Gastrocnemius medialis (tissue), 4 donors: ENCODE results near the gene MCF2L2. TPM values are rescaled to one million over a fixed set of nuclear protein-coding genes. Genes with fewer than 3 reads are reported as not detected.

Experiments
- ATAC-seq, 2 donors: fragments of 150-250 bp; one replicate each; pipeline ENCODE4 v1.9.1; 2016
- DNase-seq, 2 donors: peaks; one replicate each; pipeline ENCODE4 v3.0.0-alpha.2; 2019
- H3K27ac ChIP-seq, 4 donors: fragments of 200-600 bp; sonication (generic); 1 replicate in 1 of 4; 2 replicates in 3 of 4; pipeline ENCODE4 v1.5.1; 2016 to 2018; ENCODE audit warnings: mild to moderate bottlenecking in 2 of 4, moderate library complexity in 1 of 4
- H3K27me3 ChIP-seq, 3 donors: fragments of 200-600 bp; sonication (generic) in 2 of 3; 1 replicate in 1 of 3; 2 replicates in 2 of 3; pipeline versions ENCODE4 v1.5.1 to v1.6.0; 2016 to 2019; ENCODE audit warnings: mild to moderate bottlenecking in 1 of 3, moderate library complexity in 1 of 3
- H3K36me3 ChIP-seq, 2 donors: fragments of 200-600 bp; sonication (generic) in 1 of 2; one replicate each; pipeline ENCODE4 v1.5.1; 2017 to 2018
- H3K4me1 ChIP-seq, 2 donors: fragments of 200-600 bp; sonication (generic) in 1 of 2; one replicate each; pipeline ENCODE4 v1.5.1; 2016 to 2017; ENCODE audit warnings: mild to moderate bottlenecking in 2 of 2
- H3K4me3 ChIP-seq, 4 donors: fragments of 200-600 bp; sonication (generic) in 3 of 4; 1 replicate in 1 of 4; 2 replicates in 3 of 4; pipeline ENCODE4 v1.5.1; 2016 to 2019; ENCODE audit warnings: mild to moderate bottlenecking in 2 of 4
- H3K9me3 ChIP-seq, 3 donors: fragments of 200-600 bp; sonication (generic) in 2 of 3; 1 replicate in 1 of 3; 2 replicates in 2 of 3; pipeline ENCODE4 v1.5.1; 2016 to 2019
- POLR2A ChIP-seq, 2 donors: fragments of 450-650 bp; IDR thresholded peaks; one replicate each; pipeline ENCODE4 v1.6.1; 2017; ENCODE audit warnings: antibody characterized with exemption in 2 of 2, mild to moderate bottlenecking in 2 of 2, moderate library complexity in 2 of 2
- in situ Hi-C, 4 donors: fragments of 200-750 bp; cut with MboI; loops; one replicate each; pipeline versions ENCODE4 v1.15.0 to v1.8.0; 2017; ENCODE audit warnings: low sequenced_read_pairs in 4 of 4
- intact Hi-C: fragments of 100-400 bp; cut with DNase I; formaldehyde crosslinking; loops from one replicate; pipeline ENCODE4 v1.15.1; 2023; ENCODE audit warnings: low total_unique reads
- total RNA-seq, 4 donors: library from RNA; depleted of rRNA; stranded (reverse); fragments of >200 nt; gene quantifications; one replicate each; pipeline versions ENCODE4 v1.1.0 to v1.2.3, GENCODE V29; 2016
- TF ChIP-seq, protein P1 (sequence below), 5 experiments: fragments of 450-650 bp in 3 of 5; fragments of 200-600 bp in 2 of 5; sonication (generic) in 2 of 5; IDR thresholded peaks in 4 of 5; conservative IDR thresholded peaks in 1 of 5; 1 replicate in 4 of 5; 2 replicates in 1 of 5; pipeline ENCODE4 v1.5.1; 2016 to 2019; ENCODE audit warnings: antibody characterized with exemption in 5 of 5, mild to moderate bottlenecking in 3 of 5, moderate library complexity in 3 of 5

Gene MCF2L2
- total RNA-seq, 4 donors from 2014 or later: 0.27 to 0.61 (median 0.46) TPM

DNA sequence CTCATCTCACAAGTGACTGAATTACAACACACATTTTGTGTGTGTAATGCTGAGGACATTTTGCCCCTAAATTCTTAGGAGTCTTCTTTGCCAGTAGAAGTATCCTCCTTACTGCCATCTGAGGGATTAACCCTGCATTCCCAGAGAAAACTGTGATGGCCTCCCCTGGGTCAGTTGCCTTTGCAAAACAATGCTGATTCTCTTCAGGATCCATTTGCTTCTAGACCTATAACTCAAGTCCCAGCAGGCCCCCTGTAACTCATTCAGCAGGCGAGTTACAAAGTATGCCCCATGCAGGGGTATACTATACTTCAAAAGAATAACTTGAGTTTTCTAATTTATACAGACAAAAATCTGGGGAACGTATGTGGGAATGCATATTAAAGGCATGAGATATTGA lies 6.6 kb upstream of the MCF2L2 start:
- Histone ChIP-seq H3K9me3 (no peaks in the 10 kb centered on the region), H3K4me1 (no peaks in the 10 kb centered on the region), H3K27ac (no peak overlapping the region), H3K36me3 (no peaks in the 10 kb centered on the region), H3K27me3 (no peaks in the 10 kb centered on the region), H3K4me3 (no peak overlapping the region)
- TF ChIP-seq, protein P1, sequence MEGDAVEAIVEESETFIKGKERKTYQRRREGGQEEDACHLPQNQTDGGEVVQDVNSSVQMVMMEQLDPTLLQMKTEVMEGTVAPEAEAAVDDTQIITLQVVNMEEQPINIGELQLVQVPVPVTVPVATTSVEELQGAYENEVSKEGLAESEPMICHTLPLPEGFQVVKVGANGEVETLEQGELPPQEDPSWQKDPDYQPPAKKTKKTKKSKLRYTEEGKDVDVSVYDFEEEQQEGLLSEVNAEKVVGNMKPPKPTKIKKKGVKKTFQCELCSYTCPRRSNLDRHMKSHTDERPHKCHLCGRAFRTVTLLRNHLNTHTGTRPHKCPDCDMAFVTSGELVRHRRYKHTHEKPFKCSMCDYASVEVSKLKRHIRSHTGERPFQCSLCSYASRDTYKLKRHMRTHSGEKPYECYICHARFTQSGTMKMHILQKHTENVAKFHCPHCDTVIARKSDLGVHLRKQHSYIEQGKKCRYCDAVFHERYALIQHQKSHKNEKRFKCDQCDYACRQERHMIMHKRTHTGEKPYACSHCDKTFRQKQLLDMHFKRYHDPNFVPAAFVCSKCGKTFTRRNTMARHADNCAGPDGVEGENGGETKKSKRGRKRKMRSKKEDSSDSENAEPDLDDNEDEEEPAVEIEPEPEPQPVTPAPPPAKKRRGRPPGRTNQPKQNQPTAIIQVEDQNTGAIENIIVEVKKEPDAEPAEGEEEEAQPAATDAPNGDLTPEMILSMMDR (IDR thresholded peaks at IDR 0.05 in 4 of 5, conservative IDR thresholded peaks at IDR 0.05 in 1 of 5): no peak
- TF ChIP-seq POLR2A (IDR thresholded peaks at IDR 0.05): no peak
- DNase-seq (no peak), ATAC-seq (no peak)
- intact Hi-C loops: no loop called here
- in situ Hi-C loops: no loop called here

GRCh38 chr3:183434503-183434902 lies 6.1 kb upstream of the MCF2L2 start:
- intact Hi-C loops: no loop called here
- H3K4me3 ChIP-seq: no peak overlapping the region
- ATAC-seq: no peak
- H3K4me1 ChIP-seq: no peaks in the 10 kb centered on the region
- H3K9me3 ChIP-seq: no peaks in the 10 kb centered on the region
- no peak for DNase-seq
- H3K36me3 ChIP-seq: no peaks in the 10 kb centered on the region
- in situ Hi-C loops: no loop called here
- no peak for TF ChIP-seq POLR2A (IDR thresholded peaks at IDR 0.05)
- TF ChIP-seq, protein P1 (IDR thresholded peaks at IDR 0.05 in 4 of 5, conservative IDR thresholded peaks at IDR 0.05 in 1 of 5): no peak
- H3K27ac ChIP-seq: no peak overlapping the region
- H3K27me3 ChIP-seq: no peaks in the 10 kb centered on the region

DNA sequence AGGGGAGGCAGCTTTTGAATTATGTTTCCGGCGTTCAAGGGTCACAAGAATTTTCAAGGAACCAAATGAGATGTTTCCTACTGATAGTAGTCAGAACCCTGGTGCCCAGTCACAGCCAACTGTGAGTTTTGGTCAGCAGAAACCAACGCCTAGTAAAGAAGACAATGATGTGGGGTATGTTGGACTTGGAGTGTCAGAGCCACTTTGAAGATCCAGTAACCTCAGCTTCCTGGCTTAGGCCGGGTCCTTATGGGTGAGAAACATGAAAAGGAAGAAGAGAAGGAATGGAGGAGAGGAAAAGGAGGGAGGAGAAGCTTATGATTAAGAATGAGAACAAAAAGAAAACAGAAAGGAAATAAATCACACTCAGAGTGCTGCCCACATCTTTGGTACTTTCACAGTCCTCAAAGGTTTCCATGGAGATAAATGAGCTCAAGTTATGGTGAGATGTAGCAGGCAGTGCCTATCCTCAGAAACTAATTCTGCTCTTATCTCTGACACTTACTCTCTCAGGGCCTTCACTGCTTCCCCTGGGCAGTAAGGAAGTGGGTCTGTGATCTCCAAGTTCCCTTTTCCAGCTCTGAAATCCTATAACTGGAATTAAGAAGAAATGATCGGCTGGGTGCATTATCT lies 2.0 kb upstream of the MCF2L2 start:
- in situ Hi-C loops (no loop called here), intact Hi-C loops (no loop called here)
- TF ChIP-seq, protein P1 (IDR thresholded peaks at IDR 0.05 in 4 of 5, conservative IDR thresholded peaks at IDR 0.05 in 1 of 5): no peak
- no peak for TF ChIP-seq POLR2A (IDR thresholded peaks at IDR 0.05)
- DNase-seq (no peak), ATAC-seq (no peak)
- H3K4me1 ChIP-seq: peaks cover 0 to 11% of the 10 kb centered on the region in 2 donors
- H3K36me3 ChIP-seq: no peaks in the 10 kb centered on the region
- H3K27me3 ChIP-seq: peaks cover 10 to 25% (median 18%) of the 10 kb centered on the region in 3 donors
- no peak overlapping the region for H3K27ac ChIP-seq
- H3K9me3 ChIP-seq: no peaks in the 10 kb centered on the region
- H3K4me3 ChIP-seq: no peak overlapping the region

DNA sequence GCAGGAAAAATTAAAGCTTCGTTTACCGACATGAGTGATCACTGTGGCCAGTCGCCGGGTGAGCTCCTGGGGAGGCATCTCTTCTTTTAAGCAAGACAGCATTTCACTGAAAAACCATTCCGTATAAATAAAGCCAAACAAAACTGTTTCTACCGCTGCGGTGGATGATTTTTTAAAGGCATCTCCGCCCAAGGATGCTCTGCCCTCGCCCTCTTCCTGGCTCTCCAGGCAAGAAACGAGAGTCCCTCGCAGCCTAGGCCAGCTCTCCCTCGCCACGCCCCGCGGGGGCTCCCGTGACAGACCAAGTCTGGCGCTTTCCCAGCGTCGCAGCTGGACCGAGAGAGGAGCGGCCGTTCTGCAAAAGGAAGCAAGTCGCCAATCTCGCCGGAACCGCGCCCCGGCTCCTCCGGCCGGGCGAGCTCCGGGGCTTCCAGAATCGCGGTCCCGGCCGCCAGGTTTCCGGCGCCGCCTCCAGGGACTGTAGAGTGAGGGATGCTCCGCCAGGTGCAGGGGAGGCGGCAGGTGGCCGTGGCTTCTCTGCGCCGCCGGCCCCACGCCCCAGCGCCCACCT lies 458 bp downstream of the MCF2L2 start:
- intact Hi-C loops (no loop called here), in situ Hi-C loops (no loop called here)
- Histone ChIP-seq H3K4me1 (peaks cover 0 to 11% of the 10 kb centered on the region in 2 donors), H3K27ac (no peak overlapping the region), H3K27me3 (peaks cover 10 to 25% (median 18%) of the 10 kb centered on the region in 3 donors), H3K9me3 (no peaks in the 10 kb centered on the region), H3K36me3 (no peaks in the 10 kb centered on the region), H3K4me3 (peak overlapping the region; percentile 62 to 68 (median 65))
- TF ChIP-seq, protein P1 (IDR thresholded peaks at IDR 0.05 in 4 of 5, conservative IDR thresholded peaks at IDR 0.05 in 1 of 5): no peak
- TF ChIP-seq POLR2A (IDR thresholded peaks at IDR 0.05): no peak
- peak; percentile 46 to 48 for ATAC-seq
- peak in 1 of 2 donors; percentile 39 for DNase-seq
